ENCODE measurements around the gene CARTPT. TPM values are rescaled to one million over a fixed set of nuclear protein-coding genes. Genes with fewer than 3 reads are reported as not detected.

CARTPT gene
- total and polyA plus RNA-seq, 2 donors (not counting 3 experiments of a cell fraction or from before 2014, with no cell fraction given) = not detected

GRCh38 chr5:71740015-71740753 lies 21.1 kb downstream of the CARTPT start:
- dilution Hi-C loops (cut with MboI; ENCODE audit: extremely low pct_ligation_motif_present, low sequenced_read_pairs) = no loop called here

More at GRCh38 chr5:71740015-71740753, 21.1 kb downstream of the CARTPT start:
- ChIA-PET CTCF (no interaction called here), POLR2A (no interaction called here)
- intact Hi-C loops (cut with micrococcal nuclease) = no loop called here
- no peak for DNase-seq (ENCODE audit: low read depth, low spot score)
- Histone ChIP-seq H3K4me1 (ENCODE audit: control insufficient read depth, extremely low read depth, insufficient read depth, low read length) (no peaks in the 10 kb centered on the region), H2AFZ (ENCODE audit: low read depth, low read length) (no peak overlapping the region), H4K20me1 (replicated peaks; ENCODE audit: control insufficient read depth, extremely low read depth, insufficient read depth, low read length) (no peaks in the 10 kb centered on the region), H3K36me3 (ENCODE audit: control insufficient read depth in 2 of 2, extremely low read depth in 1 of 2, insufficient read depth in 2 of 2, low read length in 2 of 2) (no peaks in the 10 kb centered on the region), H3K4me3 (replicated peaks in 1 of 3; ENCODE audit: insufficient read depth in 1 of 3, low read depth in 1 of 3, low read length in 3 of 3) (no peak overlapping the region), H3K27ac (ENCODE audit: insufficient read depth, low read depth, low read length) (no peak overlapping the region), H3K79me2 (ENCODE audit: control insufficient read depth, insufficient read depth, low read length) (no peaks in the 10 kb centered on the region), H3K4me2 (ENCODE audit: insufficient read depth, low read length) (no peak overlapping the region), H3K9me1 (replicated peaks; ENCODE audit: control insufficient read depth, extremely low read depth, insufficient read depth, low read length) (no peaks in the 10 kb centered on the region), H3K27me3 (ENCODE audit: control insufficient read depth in 2 of 2, insufficient read depth in 2 of 2, low read length in 2 of 2) (peaks cover 3 to 27% of the 10 kb centered on the region in 2 experiments), H3K9me3 (replicated peaks; ENCODE audit: control insufficient read depth, insufficient read depth, low read length) (no peaks in the 10 kb centered on the region), H3K9ac (replicated peaks; ENCODE audit: extremely low read depth, insufficient read depth, low read length) (no peak overlapping the region)
- FAIRE-seq = no peak
- BruUV-seq (replicated peaks) = no TSS peak
- no peak for TF ChIP-seq CTCF (IDR thresholded peaks at IDR 0.05; ENCODE audit: extremely low read depth in 1 of 2, insufficient read depth in 1 of 2, low read depth in 1 of 2, low read length in 2 of 2)
- TF ChIP-seq GATA2 (IDR thresholded peaks at IDR 0.05; ENCODE audit: insufficient read depth, insufficient read length, low read depth, low read length) = no peak
